Neuronal stem cell (in vitro differentiated cells): ENCODE results near the gene FMN1.

Source experiments
- DNase-seq: peaks from one replicate; pipeline ENCODE4 v3.0.0-alpha.2; 2013; ENCODE audit warnings: low spot score
- H2AFZ ChIP-seq: one replicate; pipeline ENCODE4 v1.6.1; 2013; ENCODE audit warnings: mild to moderate bottlenecking, low read length, inconsistent platforms
- H2AK5ac ChIP-seq: 2 replicates; pipeline ENCODE4 v1.6.1; 2013; ENCODE audit warnings: low read depth, mild to moderate bottlenecking, inconsistent platforms, low read length, moderate library complexity, mixed read lengths
- H2BK120ac ChIP-seq: 2 replicates; pipeline ENCODE4 v1.6.1; 2013; ENCODE audit warnings: low read depth, mild to moderate bottlenecking, inconsistent platforms, low read length, moderate library complexity, mixed read lengths
- H2BK12ac ChIP-seq: one replicate; pipeline ENCODE4 v1.6.1; 2013; ENCODE audit warnings: low read length, inconsistent platforms
- H2BK15ac ChIP-seq: 2 replicates; pipeline ENCODE4 v1.6.1; 2013; ENCODE audit warnings: mild to moderate bottlenecking, low read length, inconsistent platforms, mixed read lengths
- H2BK5ac ChIP-seq: one replicate; pipeline ENCODE4 v1.6.1; 2013; ENCODE audit warnings: inconsistent platforms, mild to moderate bottlenecking, low read length, moderate library complexity
- H3K14ac ChIP-seq: one replicate; pipeline ENCODE4 v1.6.1; 2013; ENCODE audit warnings: low read length, inconsistent platforms
- H3K18ac ChIP-seq: 2 replicates; pipeline ENCODE4 v1.6.1; 2013; ENCODE audit warnings: low read length, inconsistent platforms
- H3K23ac ChIP-seq: 2 replicates; pipeline ENCODE4 v1.6.1; 2013; ENCODE audit warnings: low read depth, mild to moderate bottlenecking, mixed read lengths, low read length, inconsistent platforms; ENCODE audit not compliant: poor library complexity
- H3K27ac ChIP-seq: replicated peaks from 3 replicates; pipeline ENCODE4 v1.5.1; 2013; ENCODE audit warnings: low read length, inconsistent platforms
- H3K27me3 ChIP-seq, 3 experiments: 2 replicates each; pipeline ENCODE4 v1.6.1; 2013; ENCODE audit warnings: low read length in 3 of 3, mild to moderate bottlenecking in 2 of 3, inconsistent platforms in 1 of 3, low read depth in 1 of 3, mixed read lengths in 1 of 3, moderate library complexity in 1 of 3; ENCODE audit not compliant: control insufficient read depth in 3 of 3, insufficient read depth in 3 of 3
- H3K36me3 ChIP-seq, 2 donors: replicated peaks in 1 of 2; 2 replicates each; pipeline ENCODE4 v1.6.1; 2013; ENCODE audit warnings: low read length in 2 of 2; ENCODE audit not compliant: control insufficient read depth in 2 of 2, insufficient read depth in 2 of 2
- H3K4ac ChIP-seq: 2 replicates; pipeline ENCODE4 v1.6.1; 2013; ENCODE audit warnings: inconsistent platforms, mild to moderate bottlenecking, low read length, moderate library complexity
- H3K4me1 ChIP-seq, 2 donors: 1 replicate in 1 of 2; 2 replicates in 1 of 2; pipeline ENCODE4 v1.6.1; 2013; ENCODE audit warnings: low read length in 2 of 2, low read depth in 1 of 2; ENCODE audit not compliant: control insufficient read depth in 2 of 2, insufficient read depth in 1 of 2
- H3K4me2 ChIP-seq: one replicate; pipeline ENCODE4 v1.6.1; 2013; ENCODE audit warnings: mild to moderate bottlenecking, low read length, inconsistent platforms; ENCODE audit not compliant: insufficient read depth, poor library complexity, severe bottlenecking
- H3K4me3 ChIP-seq, 2 donors: 2 replicates each; pipeline ENCODE4 v1.5.1; 2013; ENCODE audit warnings: low read length in 2 of 2, mild to moderate bottlenecking in 2 of 2, inconsistent platforms in 1 of 2, moderate library complexity in 1 of 2
- H3K79me1 ChIP-seq: one replicate; pipeline ENCODE4 v1.6.1; 2013; ENCODE audit warnings: low read depth, mild to moderate bottlenecking, inconsistent platforms, low read length, moderate library complexity
- H3K9ac ChIP-seq: one replicate; pipeline ENCODE4 v1.6.1; 2013; ENCODE audit warnings: mild to moderate bottlenecking, low read depth, low read length, inconsistent platforms; ENCODE audit not compliant: poor library complexity
- H3K9me3 ChIP-seq, 2 donors: replicated peaks in 1 of 2; 2 replicates each; pipeline versions ENCODE3 to v1.6.1; 2013; ENCODE audit warnings: low read length in 2 of 2, mild to moderate bottlenecking in 2 of 2, inconsistent platforms in 1 of 2, low read depth in 1 of 2, mixed read lengths in 1 of 2, moderate library complexity in 1 of 2; ENCODE audit not compliant: control insufficient read depth in 2 of 2, insufficient read depth in 1 of 2
- H4K8ac ChIP-seq: one replicate; pipeline ENCODE4 v1.6.1; 2013; ENCODE audit warnings: low read depth, mild to moderate bottlenecking, inconsistent platforms, low read length, moderate library complexity
- H4K91ac ChIP-seq: one replicate; pipeline ENCODE4 v1.6.1; 2013; ENCODE audit warnings: low read length, low read depth, mild to moderate bottlenecking, inconsistent platforms; ENCODE audit not compliant: poor library complexity
- WGBS, 2 donors: extraction: QIAGEN DNeasy Blood & Tissue Kit; methylation state at CpG; one replicate each; pipeline ENCODE4 v1.1.7; 2013; ENCODE audit warnings: missing lambda C conversion rate in 2 of 2, mixed read lengths in 1 of 2; ENCODE audit not compliant: insufficient read length in 2 of 2, insufficient replicate concordance in 1 of 2; ENCODE audit errors: extremely low coverage in 2 of 2; 5-methylcytosine and 5-hydroxymethylcytosine counted together

Gene FMN1

DNA sequence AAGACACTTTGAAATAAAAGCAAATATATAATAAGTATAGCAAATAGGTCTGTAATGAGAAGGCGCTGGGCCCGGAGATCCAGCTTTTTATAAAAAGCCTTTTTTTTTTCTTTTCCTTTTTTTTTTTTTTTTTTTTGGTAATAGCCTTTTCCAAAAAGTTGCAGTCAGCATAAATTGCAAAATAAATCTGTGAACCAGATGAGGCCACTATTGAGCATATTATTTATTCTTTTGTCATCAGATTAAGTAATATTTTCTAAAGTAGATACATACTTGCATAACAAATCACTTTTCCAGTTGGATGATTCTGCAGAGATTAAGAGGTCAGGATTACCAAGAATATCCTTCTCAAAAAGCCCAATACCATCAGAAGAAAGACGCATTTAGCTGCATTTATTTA lies 24.9 kb downstream of the FMN1 start:
- WGBS, 2 donors, result no CpG with 5 or more reads among the region's 3 CpGs
- Histone ChIP-seq H3K4me3 (no peak overlapping the region), H3K4me2 (no peak overlapping the region), H2BK12ac (no peak overlapping the region), H4K91ac (no peak overlapping the region), H3K4ac (no peak overlapping the region), H3K27me3 (no peaks in the 10 kb centered on the region), H3K27ac (no peak overlapping the region), H2BK5ac (no peak overlapping the region), H3K79me1 (no peaks in the 10 kb centered on the region), H4K8ac (no peak overlapping the region), H3K9me3 (peaks cover 0 to 1% of the 10 kb centered on the region in 2 donors), H3K36me3 (no peaks in the 10 kb centered on the region), H2AFZ (no peak overlapping the region), H3K14ac (no peak overlapping the region), H3K4me1 (no peaks in the 10 kb centered on the region), H3K23ac (no peak overlapping the region), H2AK5ac (no peak overlapping the region), H2BK120ac (no peak overlapping the region), H3K9ac (no peak overlapping the region), H3K18ac (no peak overlapping the region), H2BK15ac (no peak overlapping the region)
- no peak for DNase-seq

DNA sequence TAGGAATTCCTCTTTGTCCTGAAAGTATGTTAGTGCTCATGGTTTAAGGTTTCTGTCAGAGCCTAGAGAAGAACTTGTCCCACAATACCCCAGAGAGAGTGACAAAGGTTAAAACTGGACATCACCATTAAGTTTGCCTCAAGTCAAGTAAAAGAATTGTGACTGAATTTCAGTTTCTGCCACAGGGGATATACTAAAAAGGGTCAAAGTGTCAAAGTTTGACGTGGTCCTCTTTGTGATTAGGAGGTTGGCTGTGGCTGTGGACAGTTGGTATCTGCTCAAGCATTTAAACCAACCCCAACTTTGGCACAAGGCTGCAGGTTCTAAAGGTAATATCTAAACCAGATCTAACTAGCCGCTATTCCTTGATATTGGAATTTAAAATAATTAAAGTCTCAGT lies 26.1 kb downstream of the FMN1 start:
- no peak overlapping the region for H3K4me3 ChIP-seq
- H2BK5ac ChIP-seq, result no peak overlapping the region
- H3K9ac ChIP-seq, result no peak overlapping the region
- no peak overlapping the region for H3K14ac ChIP-seq
- no peak overlapping the region for H3K4ac ChIP-seq
- H3K27me3 ChIP-seq, result no peaks in the 10 kb centered on the region
- no peak overlapping the region for H2AFZ ChIP-seq
- no peaks in the 10 kb centered on the region for H3K4me1 ChIP-seq
- H2BK120ac ChIP-seq, result no peak overlapping the region
- H3K36me3 ChIP-seq, result no peaks in the 10 kb centered on the region
- DNase-seq, result no peak
- no peaks in the 10 kb centered on the region for H3K79me1 ChIP-seq
- no CpG with 5 or more reads among the region's 2 CpGs for WGBS, 2 donors
- no peak overlapping the region for H3K23ac ChIP-seq
- no peak overlapping the region for H4K8ac ChIP-seq
- H2BK12ac ChIP-seq, result no peak overlapping the region
- H3K4me2 ChIP-seq, result no peak overlapping the region
- H3K9me3 ChIP-seq, result peaks cover 0 to 1% of the 10 kb centered on the region in 2 donors
- H2BK15ac ChIP-seq, result no peak overlapping the region
- H3K27ac ChIP-seq, result no peak overlapping the region
- no peak overlapping the region for H4K91ac ChIP-seq
- H2AK5ac ChIP-seq, result no peak overlapping the region
- H3K18ac ChIP-seq, result no peak overlapping the region

DNA sequence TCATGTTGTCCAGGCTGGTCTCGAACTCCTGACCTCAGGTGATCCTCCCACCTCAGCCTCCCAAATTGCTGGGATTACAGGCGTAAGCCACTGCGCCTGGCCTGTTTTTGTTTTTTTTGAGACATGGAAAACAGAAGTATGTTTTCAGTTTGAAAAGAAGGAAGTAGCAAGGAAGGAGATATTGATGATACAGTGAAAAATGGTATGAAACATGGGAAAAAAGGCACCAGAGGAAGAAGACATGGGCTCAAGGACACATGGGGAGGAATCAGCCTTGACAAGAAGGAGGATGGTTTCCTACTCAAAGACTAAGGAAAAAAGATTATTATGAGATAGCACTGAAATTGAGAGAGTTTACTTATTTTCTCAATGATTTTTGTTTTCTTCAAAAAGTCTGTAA lies 30.7 kb downstream of the FMN1 start:
- no peak overlapping the region for H2AFZ ChIP-seq
- no peak for DNase-seq
- H3K27me3 ChIP-seq, result peaks cover 0 to 8% (median 0%) of the 10 kb centered on the region in 3 experiments
- H2AK5ac ChIP-seq, result no peak overlapping the region
- H3K14ac ChIP-seq, result no peak overlapping the region
- H3K9me3 ChIP-seq, result peaks cover 0 to 1% of the 10 kb centered on the region in 2 donors
- H2BK15ac ChIP-seq, result no peak overlapping the region
- H3K9ac ChIP-seq, result no peak overlapping the region
- WGBS, 2 donors, result no CpG with 5 or more reads among the region's 3 CpGs
- H3K4me2 ChIP-seq, result no peak overlapping the region
- H3K4ac ChIP-seq, result no peak overlapping the region
- H2BK12ac ChIP-seq, result no peak overlapping the region
- no peak overlapping the region for H3K18ac ChIP-seq
- no peaks in the 10 kb centered on the region for H3K4me1 ChIP-seq
- no peak overlapping the region for H4K8ac ChIP-seq
- H3K27ac ChIP-seq, result no peak overlapping the region
- no peak overlapping the region for H2BK5ac ChIP-seq
- H4K91ac ChIP-seq, result no peak overlapping the region
- no peak overlapping the region for H2BK120ac ChIP-seq
- no peak overlapping the region for H3K4me3 ChIP-seq
- H3K36me3 ChIP-seq, result no peaks in the 10 kb centered on the region
- no peaks in the 10 kb centered on the region for H3K79me1 ChIP-seq
- no peak overlapping the region for H3K23ac ChIP-seq

DNA sequence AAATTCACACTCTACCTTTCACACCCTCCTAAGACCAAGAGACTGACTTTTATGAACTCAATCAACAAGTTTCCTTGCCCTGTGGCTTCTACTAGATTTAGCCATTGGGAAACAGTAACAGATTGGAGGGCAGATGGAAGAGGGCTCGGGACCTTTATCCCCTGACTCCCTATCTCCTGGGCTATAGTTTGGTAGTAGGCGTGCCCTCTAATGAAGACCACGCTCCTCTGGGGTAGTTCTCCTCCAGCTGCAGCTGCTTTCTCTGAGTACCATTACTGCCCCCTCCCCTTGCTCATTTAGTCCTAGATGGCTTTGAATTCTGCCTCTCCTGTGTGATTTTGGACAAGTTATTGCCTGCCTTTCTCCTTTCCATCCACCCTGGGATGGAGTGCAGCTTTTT lies 33.3 kb downstream of the FMN1 start:
- Histone ChIP-seq H3K4me1 (no peaks in the 10 kb centered on the region), H3K79me1 (no peaks in the 10 kb centered on the region), H3K4ac (no peak overlapping the region), H3K9ac (no peak overlapping the region), H3K23ac (no peak overlapping the region), H2BK12ac (no peak overlapping the region), H3K27me3 (peaks cover 0 to 8% (median 0%) of the 10 kb centered on the region in 3 experiments), H2BK120ac (no peak overlapping the region), H3K27ac (no peak overlapping the region), H3K4me3 (no peak overlapping the region), H4K8ac (no peak overlapping the region), H2BK15ac (no peak overlapping the region), H3K9me3 (peaks cover 0 to 1% of the 10 kb centered on the region in 2 donors), H3K18ac (no peak overlapping the region), H2BK5ac (no peak overlapping the region), H3K14ac (no peak overlapping the region), H2AK5ac (no peak overlapping the region), H2AFZ (no peak overlapping the region), H3K4me2 (no peak overlapping the region), H3K36me3 (no peaks in the 10 kb centered on the region), H4K91ac (no peak overlapping the region)
- WGBS, 2 donors, result no CpG with 5 or more reads among the region's 3 CpGs
- DNase-seq, result no peak
